H54 (cell line): ENCODE data around the gene GRID1.

ENCODE experiments used
- DNase-seq: peaks from one replicate; pipeline ENCODE4 v3.0.0; 2011; ENCODE audit warnings: low spot score, mixed read lengths; ENCODE audit not compliant: insufficient read length
- FAIRE-seq: peaks from 3 replicates; lab custom pipeline; 2011; peaks lifted over from hg19 to GRCh38; lab: Jason Lieb, UNC
- POLR2A ChIP-seq: IDR thresholded peaks from 2 replicates; pipeline ENCODE4 v1.6.1; 2011; ENCODE audit warnings: low read depth, mild to moderate bottlenecking, low read length

The GRID1 gene

GRCh38 chr10:86282664-86283465, 83.7 kb downstream of the GRID1 start:
- TF ChIP-seq POLR2A = no peak
- no peak for FAIRE-seq
- no peak for DNase-seq

- no peak for TF ChIP-seq POLR2A
- FAIRE-seq (no peak), DNase-seq (no peak)
Measured at GRCh38 chr10:86281396-86281795, 85.2 kb downstream of the GRID1 start.

GRCh38 chr10:86269332-86269731, 97.3 kb downstream of the GRID1 start:
- DNase-seq (no peak), FAIRE-seq (no peak)
- no peak for TF ChIP-seq POLR2A

GRCh38 chr10:86267286-86268195, 99.1 kb downstream of the GRID1 start:
- no peak for FAIRE-seq
- no peak for DNase-seq
- no peak for TF ChIP-seq POLR2A

- FAIRE-seq = no peak
- no peak for TF ChIP-seq POLR2A
- no peak for DNase-seq
Measured at GRCh38 chr10:86266446-86267242, 100.0 kb downstream of the GRID1 start.

- DNase-seq (no peak), FAIRE-seq (no peak)
- no peak for TF ChIP-seq POLR2A
Measured at GRCh38 chr10:86265895-86266259, 100.7 kb downstream of the GRID1 start.

GRCh38 chr10:86265236-86265894, 101.2 kb downstream of the GRID1 start:
- TF ChIP-seq POLR2A = no peak
- FAIRE-seq (no peak), DNase-seq (no peak)

GRCh38 chr10:86264481-86265231, 101.9 kb downstream of the GRID1 start:
- DNase-seq (no peak), FAIRE-seq (no peak)
- no peak for TF ChIP-seq POLR2A

GRCh38 chr10:86263907-86264306, 102.7 kb downstream of the GRID1 start:
- FAIRE-seq = no peak
- no peak for DNase-seq
- no peak for TF ChIP-seq POLR2A

- no peak for FAIRE-seq
- no peak for DNase-seq
- TF ChIP-seq POLR2A = no peak
Measured at GRCh38 chr10:86263209-86263608, 103.4 kb downstream of the GRID1 start.

GRCh38 chr10:86262688-86263181, 103.9 kb downstream of the GRID1 start:
- DNase-seq (no peak), FAIRE-seq (no peak)
- no peak for TF ChIP-seq POLR2A

GRCh38 chr10:86261941-86262687, 104.5 kb downstream of the GRID1 start:
- FAIRE-seq = no peak
- TF ChIP-seq POLR2A = no peak
- no peak for DNase-seq
